H1 (cell line): ENCODE results near the gene PXDC1. TPM values are rescaled to one million over a fixed set of nuclear protein-coding genes. Genes with fewer than 3 reads are reported as not detected.

Experiments
- ATF3 ChIP-seq: IDR thresholded peaks from 2 replicates; pipeline ENCODE4 v1.6.1; 2011; ENCODE audit warnings: low read depth, mild to moderate bottlenecking, low read length; ENCODE audit not compliant: insufficient read depth
- BCL11A ChIP-seq, 2 experiments: IDR thresholded peaks; one replicate each; pipeline ENCODE4 v1.6.1; 2011; ENCODE audit warnings: low read depth in 2 of 2, low read length in 2 of 2, mild to moderate bottlenecking in 2 of 2
- CHD1 ChIP-seq: IDR thresholded peaks from 2 replicates; pipeline ENCODE4 v1.6.1; 2012; ENCODE audit warnings: low read depth, low read length, improper control_type of control experiment
- POLR2AphosphoS5 ChIP-seq: IDR thresholded peaks from 2 replicates; pipeline ENCODE4 v1.6.1; 2011; ENCODE audit warnings: low read depth, low read length
- SIRT6 ChIP-seq: IDR thresholded peaks from one replicate; pipeline ENCODE4 v1.7.1; 2012; ENCODE audit warnings: low read length, inconsistent platforms
- polyA plus RNA-seq, 7 experiments: library from polyadenylated mRNA; depleted of rRNA in 3 of 7; stranded (reverse) in 5 of 7; unstranded in 2 of 7; fragments of >200 nt in 5 of 7; fragments of 200-250 nt in 2 of 7; gene quantifications; 1 replicate in 5 of 7; 2 replicates in 1 of 7; 4 replicates in 1 of 7; pipeline versions ENCODE4 v1.2.1 to v1.2.3, GENCODE V29; 2011 to 2013; ENCODE audit warnings: missing spikeins in 2 of 7, mixed read lengths in 2 of 7
- total RNA-seq: library from RNA; stranded (reverse); fragmentation: NEBNext Ultra II Directional; extraction: Animal tissue kit (Norgen Biotek cat#: 25700); gene quantifications from 2 replicates; pipeline ENCODE4 v1.2.1, GENCODE V29; 2021
- TF ChIP-seq, protein P1 (sequence below): IDR thresholded peaks from 2 replicates; pipeline ENCODE4 v1.6.1; 2012; ENCODE audit warnings: inconsistent platforms

The PXDC1 gene
- total and polyA plus RNA-seq, 2 of the 8 experiments (the other 6 are each of a cell fraction or from before 2014, with no cell fraction given) = 1.7 to 2.0 TPM

DNA sequence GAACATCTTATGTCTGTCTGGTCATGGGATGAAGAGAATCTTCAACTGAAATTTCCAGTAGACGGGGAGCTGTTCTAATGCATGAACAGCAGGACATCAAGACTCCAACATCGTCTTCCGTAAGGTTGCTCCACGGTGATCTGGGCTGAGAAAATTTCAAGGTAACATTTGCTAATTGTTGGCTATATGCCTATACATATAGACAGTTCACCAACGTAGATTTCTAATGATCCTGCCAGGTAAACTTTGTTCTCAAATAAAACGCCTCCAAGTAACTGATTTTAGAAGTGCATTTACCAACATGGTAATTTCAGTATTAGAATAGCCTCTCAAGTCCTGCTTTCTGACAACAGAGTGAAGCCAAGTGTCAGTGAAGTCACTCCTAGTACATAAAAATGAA, 11.3 kb upstream of the PXDC1 start (continued):
- TF ChIP-seq BCL11A (IDR thresholded peaks at IDR 0.05; ENCODE audit: low read depth in 2 of 2, low read length in 2 of 2) (no peak), CHD1 (no peak), SIRT6 (no peak), POLR2AphosphoS5 (no peak), ATF3 (no peak)
- TF ChIP-seq, protein P1, sequence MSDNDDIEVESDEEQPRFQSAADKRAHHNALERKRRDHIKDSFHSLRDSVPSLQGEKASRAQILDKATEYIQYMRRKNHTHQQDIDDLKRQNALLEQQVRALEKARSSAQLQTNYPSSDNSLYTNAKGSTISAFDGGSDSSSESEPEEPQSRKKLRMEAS = no peak
- TF ChIP-seq, all 59 proteins: peak for 0
